ENCODE measurements around the gene CADPS2.

Gene CADPS2

DNA sequence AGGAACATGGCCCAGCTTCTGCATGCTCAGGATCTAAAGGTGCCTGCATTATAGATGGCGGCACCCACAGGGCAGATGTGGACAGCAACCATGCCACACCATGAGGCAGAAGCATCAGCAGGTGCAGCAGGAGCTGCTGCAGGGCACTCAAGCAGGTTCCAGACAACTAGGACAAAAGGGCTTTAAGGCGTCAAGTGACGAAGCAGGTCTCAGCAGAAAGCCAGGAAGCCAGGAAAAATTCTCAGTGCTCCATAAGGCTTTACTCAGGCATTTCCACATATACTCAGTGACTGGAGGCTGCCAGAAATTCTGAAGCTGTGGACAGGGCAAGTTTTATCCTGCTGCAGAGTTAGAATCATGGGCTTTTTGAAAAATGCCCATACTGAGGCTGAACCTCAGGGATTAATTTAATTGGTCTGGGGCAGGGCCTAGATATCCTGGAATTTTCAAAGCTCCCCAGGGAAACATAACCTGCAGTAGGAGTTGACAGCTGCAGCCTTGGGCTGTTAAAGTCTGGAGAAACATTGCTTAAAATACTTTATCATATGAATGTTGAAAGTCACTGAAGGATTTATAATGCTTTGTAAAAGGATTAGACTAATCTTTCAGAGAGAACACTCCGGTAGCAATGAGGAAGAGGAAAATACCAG lies 115.4 kb downstream of the CADPS2 start:
- TF ChIP-seq, protein P1, sequence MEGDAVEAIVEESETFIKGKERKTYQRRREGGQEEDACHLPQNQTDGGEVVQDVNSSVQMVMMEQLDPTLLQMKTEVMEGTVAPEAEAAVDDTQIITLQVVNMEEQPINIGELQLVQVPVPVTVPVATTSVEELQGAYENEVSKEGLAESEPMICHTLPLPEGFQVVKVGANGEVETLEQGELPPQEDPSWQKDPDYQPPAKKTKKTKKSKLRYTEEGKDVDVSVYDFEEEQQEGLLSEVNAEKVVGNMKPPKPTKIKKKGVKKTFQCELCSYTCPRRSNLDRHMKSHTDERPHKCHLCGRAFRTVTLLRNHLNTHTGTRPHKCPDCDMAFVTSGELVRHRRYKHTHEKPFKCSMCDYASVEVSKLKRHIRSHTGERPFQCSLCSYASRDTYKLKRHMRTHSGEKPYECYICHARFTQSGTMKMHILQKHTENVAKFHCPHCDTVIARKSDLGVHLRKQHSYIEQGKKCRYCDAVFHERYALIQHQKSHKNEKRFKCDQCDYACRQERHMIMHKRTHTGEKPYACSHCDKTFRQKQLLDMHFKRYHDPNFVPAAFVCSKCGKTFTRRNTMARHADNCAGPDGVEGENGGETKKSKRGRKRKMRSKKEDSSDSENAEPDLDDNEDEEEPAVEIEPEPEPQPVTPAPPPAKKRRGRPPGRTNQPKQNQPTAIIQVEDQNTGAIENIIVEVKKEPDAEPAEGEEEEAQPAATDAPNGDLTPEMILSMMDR (IDR thresholded peaks at IDR 0.05; ENCODE audit: low read depth, low read length, missing control alignments), result no peak
- DNase-seq (ENCODE audit: low read depth), result no peak
- in situ Hi-C loops (cut with HindIII; ENCODE audit: low sequenced_read_pairs), result no loop called here
- no peak overlapping the region for H3K4me3 ChIP-seq (ENCODE audit: low read depth, low read length)

DNA sequence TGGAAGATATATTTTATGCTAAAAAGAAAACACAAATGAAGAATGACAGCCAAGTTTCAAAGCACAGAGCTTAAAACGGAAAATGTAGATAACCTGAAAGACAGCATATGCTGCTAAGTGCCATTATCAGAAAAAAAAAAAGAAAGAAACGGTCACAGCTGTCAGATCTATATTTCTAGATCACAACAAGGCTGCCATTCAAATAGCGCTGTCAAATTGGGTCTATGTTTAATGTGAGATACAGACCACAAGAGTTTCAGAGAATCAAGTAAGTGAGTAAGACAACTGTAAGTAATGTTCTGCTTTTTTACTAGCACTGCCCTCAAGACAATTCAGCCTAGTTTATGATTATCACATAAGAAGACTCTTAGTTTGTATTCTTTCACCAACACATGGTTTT lies 117.4 kb downstream of the CADPS2 start:
- TF ChIP-seq, protein P1 (IDR thresholded peaks at IDR 0.05; ENCODE audit: low read depth, low read length, missing control alignments), result no peak
- H3K4me3 ChIP-seq (ENCODE audit: low read depth, low read length), result no peak overlapping the region
- in situ Hi-C loops (cut with HindIII; ENCODE audit: low sequenced_read_pairs), result no loop called here
- no peak for DNase-seq (ENCODE audit: low read depth)

DNA sequence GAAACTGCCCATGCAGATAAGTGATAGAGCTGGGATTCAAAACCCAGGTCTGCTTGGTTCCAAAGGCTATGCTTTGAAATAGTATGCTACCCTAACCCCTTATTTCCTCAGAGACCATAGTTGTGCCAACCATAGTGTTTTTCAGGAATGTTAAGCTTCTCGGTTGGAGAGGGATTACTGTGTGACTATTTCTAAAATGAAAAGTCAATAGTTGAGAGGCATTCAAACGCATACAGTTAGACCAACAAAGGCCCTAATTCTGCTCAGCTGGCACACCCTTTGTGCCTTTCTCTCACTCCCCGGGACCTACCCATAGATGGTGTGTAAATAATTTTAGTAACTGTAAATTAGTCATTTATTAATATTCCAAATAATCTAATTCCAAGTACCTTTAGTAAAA lies 118.9 kb downstream of the CADPS2 start:
- no peak overlapping the region for H3K4me3 ChIP-seq (ENCODE audit: low read depth, low read length)
- DNase-seq (ENCODE audit: low read depth), result no peak
- TF ChIP-seq, protein P1 (IDR thresholded peaks at IDR 0.05; ENCODE audit: low read depth, low read length, missing control alignments), result no peak
- in situ Hi-C loops (cut with HindIII; ENCODE audit: low sequenced_read_pairs), result no loop called here

DNA sequence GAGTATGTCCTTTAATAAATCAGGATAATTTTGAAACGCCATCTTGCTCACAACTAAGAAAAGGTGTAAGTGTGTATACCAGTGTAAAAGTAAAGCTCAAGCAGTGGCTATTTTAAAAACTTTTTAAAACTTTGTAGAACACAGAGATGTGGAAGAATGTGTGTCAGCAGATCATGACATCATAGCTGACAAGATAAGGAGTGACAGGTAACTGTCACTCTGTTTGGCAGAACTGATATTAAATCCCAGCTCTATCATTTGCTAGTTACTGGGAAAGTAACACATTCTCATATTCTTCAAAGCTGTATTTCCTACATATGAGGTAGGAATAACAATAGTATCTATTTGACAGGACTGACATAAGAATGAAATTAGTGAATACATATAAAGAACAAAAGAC lies 119.7 kb downstream of the CADPS2 start:
- TF ChIP-seq, protein P1 (IDR thresholded peaks at IDR 0.05; ENCODE audit: low read depth, low read length, missing control alignments), result no peak
- H3K4me3 ChIP-seq (ENCODE audit: low read depth, low read length), result no peak overlapping the region
- DNase-seq (ENCODE audit: low read depth), result no peak
- in situ Hi-C loops (cut with HindIII; ENCODE audit: low sequenced_read_pairs), result no loop called here

DNA sequence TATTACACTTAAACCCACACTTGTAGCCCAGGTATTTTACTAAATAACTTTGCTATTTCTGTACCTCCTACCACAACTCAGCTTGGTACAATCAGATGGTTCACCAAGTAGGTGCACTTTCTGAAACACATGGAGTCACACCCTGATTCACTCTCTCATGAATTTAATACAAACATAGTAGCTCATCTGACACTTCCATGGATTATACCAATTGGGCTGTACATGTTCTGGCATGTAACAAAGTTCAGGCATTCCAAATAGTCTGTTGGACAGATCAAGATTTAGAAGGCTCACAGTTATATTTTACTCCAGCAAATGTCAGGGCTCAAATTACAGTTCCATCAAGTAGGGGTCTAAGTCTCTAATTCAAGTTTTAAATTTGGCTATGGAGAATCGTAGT lies 121.4 kb downstream of the CADPS2 start:
- in situ Hi-C loops (cut with HindIII; ENCODE audit: low sequenced_read_pairs), result no loop called here
- TF ChIP-seq, protein P1 (IDR thresholded peaks at IDR 0.05; ENCODE audit: low read depth, low read length, missing control alignments), result no peak
- H3K4me3 ChIP-seq (ENCODE audit: low read depth, low read length), result no peak overlapping the region
- no peak for DNase-seq (ENCODE audit: low read depth)

DNA sequence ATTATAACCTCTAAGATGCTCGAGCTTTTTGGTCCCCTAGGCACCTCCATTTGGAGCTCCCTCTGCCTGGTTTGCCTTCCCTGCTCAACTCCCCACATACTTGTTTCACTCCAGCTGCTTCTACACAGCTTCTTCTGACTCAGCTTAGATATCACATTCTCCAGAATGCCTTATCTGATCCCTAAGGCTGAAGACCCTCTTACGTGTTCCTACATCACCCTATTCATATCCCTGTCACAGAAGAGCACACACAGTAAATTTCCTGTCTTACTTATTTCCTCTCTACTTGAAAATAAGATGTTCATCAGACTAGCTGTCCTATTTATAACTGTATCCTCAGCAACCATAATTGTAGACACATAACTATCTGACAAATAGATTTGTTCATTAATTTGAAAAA lies 122.2 kb downstream of the CADPS2 start:
- DNase-seq (ENCODE audit: low read depth), result no peak
- TF ChIP-seq, protein P1 (IDR thresholded peaks at IDR 0.05; ENCODE audit: low read depth, low read length, missing control alignments), result no peak
- in situ Hi-C loops (cut with HindIII; ENCODE audit: low sequenced_read_pairs), result no loop called here

More for the DNA sequence above, 122.2 kb downstream of the CADPS2 start:
- H3K4me3 ChIP-seq (ENCODE audit: low read depth, low read length), result no peak overlapping the region
